Stimulated activated CD8-positive, alpha-beta memory T cell treated with anti-CD3 and anti-CD28 coated beads, Interleukin-15, amount 100 ng/mL, for 24 hours (primary cell): ENCODE measurements around the gene ANGPTL2.

Experiments
- DNase-seq: peaks from one replicate; pipeline ENCODE4 v3.0.0-alpha.2; 2020; ENCODE audit warnings: low read depth

Gene ANGPTL2

GRCh38 chr9:127076860-127077643, 45.4 kb downstream of the ANGPTL2 start:
- DNase-seq: no peak

GRCh38 chr9:127075624-127076372, 46.6 kb downstream of the ANGPTL2 start:
- no peak for DNase-seq

GRCh38 chr9:127074561-127075548, 47.6 kb downstream of the ANGPTL2 start:
- no peak for DNase-seq

GRCh38 chr9:127067603-127068220, 54.7 kb downstream of the ANGPTL2 start:
- DNase-seq: no peak

- DNase-seq: no peak
Observed at GRCh38 chr9:127066851-127067136, 55.6 kb downstream of the ANGPTL2 start.

GRCh38 chr9:127066060-127066850, 56.2 kb downstream of the ANGPTL2 start:
- DNase-seq: no peak

GRCh38 chr9:127065592-127065991, 56.8 kb downstream of the ANGPTL2 start:
- no peak for DNase-seq

- no peak for DNase-seq
Observed at GRCh38 chr9:127064335-127064734, 58.1 kb downstream of the ANGPTL2 start.

GRCh38 chr9:127061411-127061810, 61.0 kb downstream of the ANGPTL2 start:
- no peak for DNase-seq

GRCh38 chr9:127059765-127060361, 62.6 kb downstream of the ANGPTL2 start:
- no peak for DNase-seq

GRCh38 chr9:127059030-127059429, 63.4 kb downstream of the ANGPTL2 start:
- no peak for DNase-seq

GRCh38 chr9:127058645-127059021, 63.8 kb downstream of the ANGPTL2 start:
- DNase-seq: no peak

- DNase-seq: no peak
Observed at GRCh38 chr9:127058011-127058644, 64.3 kb downstream of the ANGPTL2 start.

GRCh38 chr9:127056446-127056845, 66.0 kb downstream of the ANGPTL2 start:
- DNase-seq: no peak

- no peak for DNase-seq
Observed at GRCh38 chr9:127055745-127056402, 66.6 kb downstream of the ANGPTL2 start.

GRCh38 chr9:127053960-127054359, 68.5 kb downstream of the ANGPTL2 start:
- DNase-seq: no peak

- no peak for DNase-seq
Observed at GRCh38 chr9:127053057-127053821, 69.2 kb downstream of the ANGPTL2 start.

- no peak for DNase-seq
Observed at GRCh38 chr9:127051881-127052595, 70.4 kb downstream of the ANGPTL2 start.
